Mucosa of descending colon (tissue), 3 donors: Measurements from ENCODE around the gene FBXO9. TPM values are rescaled to one million over a fixed set of nuclear protein-coding genes. Genes with fewer than 3 reads are reported as not detected.

Experiments
- ATAC-seq: fragments of 200-7000 bp; cut with Tn5 transposase; one replicate; pipeline ENCODE4 v1.9.1; 2020; ENCODE audit warnings: mild to moderate bottlenecking, moderate library complexity
- DNase-seq, 3 donors: peaks; one replicate each; pipeline ENCODE4 v3.0.0-alpha.2; 2020
- H3K36me3 ChIP-seq: fragments of 200-600 bp; one replicate; pipeline ENCODE4 v1.8.0; 2021; ENCODE audit warnings: low read depth, mild to moderate bottlenecking
- H3K4me1 ChIP-seq: fragments of 200-600 bp; one replicate; pipeline ENCODE4 v1.8.0; 2021; ENCODE audit warnings: low read depth, mild to moderate bottlenecking
- H3K4me3 ChIP-seq: fragments of 200-600 bp; one replicate; pipeline ENCODE4 v1.8.0; 2021; ENCODE audit warnings: mild to moderate bottlenecking
- H3K9me3 ChIP-seq: fragments of 200-600 bp; one replicate; pipeline ENCODE4 v1.8.0; 2021; ENCODE audit warnings: mild to moderate bottlenecking
- intact Hi-C, 2 donors: fragments of 100-400 bp; cut with DNase I in 1 of 2; cut with micrococcal nuclease in 1 of 2; formaldehyde crosslinking; loops; one replicate each; pipeline versions ENCODE4 v1.11.0 to v1.11.1; 2022; cut with DNase I, micrococcal nuclease
- total RNA-seq, 3 donors: library from RNA; stranded (reverse); fragmentation: NEBNext Ultra II Directional in 2 of 3; extraction: Animal tissue kit (Norgen Biotek cat#: 25700) in 2 of 3; gene quantifications; one replicate each; pipeline versions ENCODE4 v1.2.1 to v1.2.4, GENCODE V29; 2021 to 2023
- TF ChIP-seq, protein P1 (sequence below): fragments of 200-600 bp; IDR thresholded peaks from one replicate; pipeline ENCODE4 v1.8.0; 2022; ENCODE audit warnings: antibody characterized with exemption, mild to moderate bottlenecking
- donor health status: DM: no; HTN: no; CAD: no; lungs with moderate emphysema.
- donor health status: DM: no; HTN: no; CAD: no.
- donor health status: DM: no; HTN: yes; CAD: no.

Gene FBXO9
- total RNA-seq, 3 donors from 2014 or later: 80.3 to 100 (median 80.4) TPM

DNA sequence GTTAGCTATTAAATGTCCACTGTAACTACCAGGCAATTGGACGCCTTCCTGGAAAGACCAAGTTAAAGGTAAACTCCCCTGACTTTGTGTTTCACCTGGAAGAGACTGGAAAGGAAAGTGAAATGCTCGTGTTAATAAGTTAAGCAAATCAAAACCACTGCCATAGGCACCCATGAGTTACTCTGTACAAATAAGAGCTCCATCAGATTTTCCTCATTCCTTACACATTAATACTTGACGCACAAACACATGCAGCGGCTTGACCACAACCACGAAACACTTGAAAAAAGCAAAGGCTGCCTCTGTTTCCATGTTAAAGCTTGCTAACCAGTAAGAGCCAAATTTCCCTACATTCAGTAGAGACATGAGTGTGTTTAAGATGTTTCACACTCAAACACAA lies 63.6 kb downstream of the FBXO9 start:
- TF ChIP-seq, protein P1, sequence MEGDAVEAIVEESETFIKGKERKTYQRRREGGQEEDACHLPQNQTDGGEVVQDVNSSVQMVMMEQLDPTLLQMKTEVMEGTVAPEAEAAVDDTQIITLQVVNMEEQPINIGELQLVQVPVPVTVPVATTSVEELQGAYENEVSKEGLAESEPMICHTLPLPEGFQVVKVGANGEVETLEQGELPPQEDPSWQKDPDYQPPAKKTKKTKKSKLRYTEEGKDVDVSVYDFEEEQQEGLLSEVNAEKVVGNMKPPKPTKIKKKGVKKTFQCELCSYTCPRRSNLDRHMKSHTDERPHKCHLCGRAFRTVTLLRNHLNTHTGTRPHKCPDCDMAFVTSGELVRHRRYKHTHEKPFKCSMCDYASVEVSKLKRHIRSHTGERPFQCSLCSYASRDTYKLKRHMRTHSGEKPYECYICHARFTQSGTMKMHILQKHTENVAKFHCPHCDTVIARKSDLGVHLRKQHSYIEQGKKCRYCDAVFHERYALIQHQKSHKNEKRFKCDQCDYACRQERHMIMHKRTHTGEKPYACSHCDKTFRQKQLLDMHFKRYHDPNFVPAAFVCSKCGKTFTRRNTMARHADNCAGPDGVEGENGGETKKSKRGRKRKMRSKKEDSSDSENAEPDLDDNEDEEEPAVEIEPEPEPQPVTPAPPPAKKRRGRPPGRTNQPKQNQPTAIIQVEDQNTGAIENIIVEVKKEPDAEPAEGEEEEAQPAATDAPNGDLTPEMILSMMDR: no peak
- Histone ChIP-seq H3K9me3 (no peaks in the 10 kb centered on the region), H3K4me3 (no peak overlapping the region), H3K4me1 (no peaks in the 10 kb centered on the region), H3K36me3 (no peaks in the 10 kb centered on the region)
- intact Hi-C loops: no loop called here
- ATAC-seq (no peak), DNase-seq (no peak)

GRCh38 chr6:53130569-53131290 lies 65.5 kb downstream of the FBXO9 start:
- no peak overlapping the region for H3K4me3 ChIP-seq
- no peaks in the 10 kb centered on the region for H3K36me3 ChIP-seq
- DNase-seq (no peak), ATAC-seq (no peak)
- intact Hi-C loops: no loop called here
- no peaks in the 10 kb centered on the region for H3K4me1 ChIP-seq
- no peaks in the 10 kb centered on the region for H3K9me3 ChIP-seq
- TF ChIP-seq, protein P1: no peak

DNA sequence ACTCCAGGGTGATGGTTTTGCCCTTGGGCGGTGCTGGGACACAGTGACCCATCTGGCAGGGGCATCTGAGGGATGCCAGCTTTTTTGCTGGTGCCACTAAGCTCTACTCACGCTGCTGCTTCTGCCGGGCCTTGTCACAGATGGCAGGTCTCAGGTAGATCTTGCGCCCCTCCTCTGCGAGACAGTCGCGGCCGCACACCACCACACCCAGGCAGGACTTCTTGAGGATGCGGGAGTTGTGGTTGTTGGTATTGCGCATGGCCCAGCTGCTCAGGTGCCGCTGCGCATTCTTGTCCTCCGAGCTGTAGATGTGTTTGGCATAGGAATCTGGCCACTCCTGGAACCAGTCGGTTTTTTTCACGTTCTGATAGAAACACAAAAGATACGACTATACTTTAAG lies 68.8 kb downstream of the FBXO9 start:
- TF ChIP-seq, protein P1: no peak
- no peaks in the 10 kb centered on the region for H3K9me3 ChIP-seq

GRCh38 chr6:53134601-53135235 lies 69.5 kb downstream of the FBXO9 start:
- TF ChIP-seq, protein P1: no peak
- ATAC-seq (no peak), DNase-seq (no peak)
- H3K4me1 ChIP-seq: no peaks in the 10 kb centered on the region
- no peaks in the 10 kb centered on the region for H3K9me3 ChIP-seq
- intact Hi-C loops: no loop called here
- H3K4me3 ChIP-seq: no peak overlapping the region
- no peaks in the 10 kb centered on the region for H3K36me3 ChIP-seq

More for the DNA sequence above, 68.8 kb downstream of the FBXO9 start:
- no peak for ATAC-seq
- DNase-seq: no peak
- Histone ChIP-seq H3K36me3 (no peaks in the 10 kb centered on the region), H3K4me3 (no peak overlapping the region), H3K4me1 (no peaks in the 10 kb centered on the region)
- intact Hi-C loops: no loop called here

- H3K9me3 ChIP-seq: no peaks in the 10 kb centered on the region
- intact Hi-C loops: no loop called here
- TF ChIP-seq, protein P1: no peak
- no peaks in the 10 kb centered on the region for H3K4me1 ChIP-seq
- DNase-seq (no peak), ATAC-seq (no peak)
- H3K4me3 ChIP-seq: no peak overlapping the region
- no peaks in the 10 kb centered on the region for H3K36me3 ChIP-seq
These were observed 70.9 kb downstream of the FBXO9 start for GRCh38 chr6:53136000-53136609.
